ENCODE results near the gene TRPM7.
"Not testable (repeated sequence)": the region's sequence is repeated elsewhere in the genome, so short reads cannot be mapped to it uniquely, and the experiment has no call there.

The TRPM7 gene

GRCh38 chr15:50710585-50710984, 24.0 kb upstream of the TRPM7 start:
- CTCF ChIA-PET, result interaction anchor here (0.7 kb wide), 1 partner anchor 652 kb away, joined by 4 read pairs; no protein-coding TSS in a partner anchor
- TF ChIP-seq CTCF (conservative IDR thresholded peaks at IDR 0.05; ENCODE audit: low read depth), result no peak
- no peak for DNase-seq (ENCODE audit: low spot score)
- POLR2A ChIA-PET (ENCODE audit: low non-redundant PET), result no interaction called here
- H3K27ac ChIP-seq, result no peak overlapping the region

GRCh38 chr15:50707878-50708427, 21.4 kb upstream of the TRPM7 start:
- POLR2A ChIA-PET (ENCODE audit: low non-redundant PET), result no interaction called here
- no peak for DNase-seq (ENCODE audit: low spot score)
- no peak overlapping the region for H3K27ac ChIP-seq
- TF ChIP-seq CTCF (conservative IDR thresholded peaks at IDR 0.05; ENCODE audit: low read depth), result no peak
- CTCF ChIA-PET, result no interaction called here

DNA sequence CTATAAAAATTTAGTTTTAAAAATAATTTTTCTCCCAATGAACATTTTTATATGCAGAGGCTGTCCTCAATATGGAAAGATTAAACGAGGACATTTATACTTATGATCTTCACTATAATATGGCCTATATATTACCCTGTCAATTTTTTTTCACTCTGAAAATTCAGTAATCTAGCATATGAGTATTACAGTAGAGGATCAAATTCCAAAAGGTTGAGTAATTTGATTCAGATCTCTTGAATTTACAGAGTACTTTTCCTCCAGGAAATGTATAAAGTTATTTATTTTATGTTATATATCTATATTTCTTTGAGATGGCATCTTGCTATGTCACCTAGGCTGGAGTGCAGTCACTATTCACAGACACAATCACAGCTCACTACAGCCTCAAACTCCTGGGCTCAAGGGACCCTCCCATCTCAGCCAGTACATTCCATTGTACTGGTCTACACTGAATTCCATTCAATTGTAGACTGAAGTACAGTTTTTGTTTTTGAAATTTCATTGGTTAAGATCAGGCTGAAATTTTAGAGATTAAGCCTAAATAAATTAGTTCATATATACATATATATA, 16.3 kb upstream of the TRPM7 start:
- ChIA-PET CTCF (interaction anchor here (0.6 kb wide), 1 partner anchor 13 kb away, joined by 3 read pairs; no protein-coding TSS in a partner anchor), POLR2A (ENCODE audit: low non-redundant PET) (no interaction called here)
- TF ChIP-seq CTCF (conservative IDR thresholded peaks at IDR 0.05; ENCODE audit: low read depth), result no peak
- no peak overlapping the region for H3K27ac ChIP-seq
- DNase-seq (ENCODE audit: low spot score), result no peak

DNA sequence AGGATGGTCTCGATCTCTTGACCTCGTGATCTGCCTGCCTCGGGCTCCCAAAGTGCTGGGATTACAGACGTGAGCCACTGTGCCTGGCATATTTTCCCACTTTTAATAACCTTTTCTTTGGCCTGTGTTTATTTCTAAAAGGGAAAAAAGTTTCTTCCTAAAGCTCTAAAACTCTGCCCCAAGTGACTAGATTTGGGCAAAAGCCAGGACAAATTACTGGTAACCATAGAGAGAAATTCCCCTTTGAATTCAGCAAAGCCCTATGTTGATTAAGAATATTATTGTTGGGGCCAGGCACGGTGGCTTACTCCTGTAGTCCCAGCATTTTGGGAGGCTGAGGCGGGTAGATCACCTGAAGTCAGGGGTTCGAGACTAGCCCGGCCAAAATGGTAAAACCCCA, 11.5 kb upstream of the TRPM7 start:
- H3K27ac ChIP-seq, result no peak overlapping the region
- TF ChIP-seq CTCF (conservative IDR thresholded peaks at IDR 0.05; ENCODE audit: low read depth), result no peak
- CTCF ChIA-PET, result interaction anchor here (0.9 to 1.0 kb wide), 2 partner anchors 68 to 181 kb away, joined by 3 read pairs; no protein-coding TSS in a partner anchor
- POLR2A ChIA-PET (ENCODE audit: low non-redundant PET), result no interaction called here
- no peak for DNase-seq (ENCODE audit: low spot score)

DNA sequence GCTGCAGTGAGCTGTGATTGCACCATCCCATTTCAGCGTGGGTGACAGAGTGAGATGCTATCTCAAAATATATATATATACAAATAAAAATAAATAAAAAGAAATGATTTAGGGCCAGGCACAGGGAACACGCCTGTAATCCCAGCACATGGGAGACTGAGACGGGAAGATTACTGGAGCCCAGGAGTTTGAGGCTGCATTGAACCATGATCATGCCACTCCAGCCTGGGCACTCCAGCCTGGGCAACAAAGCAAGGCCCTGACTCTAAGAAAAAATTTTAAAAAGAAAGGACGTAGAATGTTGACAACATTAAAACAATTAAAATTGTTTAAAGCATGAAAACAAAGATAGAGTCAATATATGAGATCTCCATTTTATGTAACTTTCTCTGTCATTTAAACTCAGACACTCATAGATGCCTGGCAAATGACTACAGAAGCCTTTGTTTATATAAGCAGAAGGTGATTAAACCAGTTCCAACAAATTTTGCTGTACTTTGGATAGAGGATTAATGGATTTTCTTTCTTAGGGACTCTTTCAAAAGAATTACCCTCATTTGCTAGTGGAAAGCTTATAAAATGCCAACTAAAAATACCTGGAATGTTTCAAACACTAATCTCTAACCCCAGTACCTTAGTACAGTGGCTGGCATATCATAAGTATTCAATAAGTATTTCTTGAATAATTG, 10.7 kb upstream of the TRPM7 start:
- CTCF ChIA-PET, result interaction anchor here (0.6 to 0.7 kb wide), 2 partner anchors 22 to 103 kb away, joined by 3 read pairs; no protein-coding TSS in a partner anchor
- POLR2A ChIA-PET (ENCODE audit: low non-redundant PET), result no interaction called here
- no peak for DNase-seq (ENCODE audit: low spot score)
- no peak overlapping the region for H3K27ac ChIP-seq
- TF ChIP-seq CTCF (conservative IDR thresholded peaks at IDR 0.05; ENCODE audit: low read depth), result no peak

DNA sequence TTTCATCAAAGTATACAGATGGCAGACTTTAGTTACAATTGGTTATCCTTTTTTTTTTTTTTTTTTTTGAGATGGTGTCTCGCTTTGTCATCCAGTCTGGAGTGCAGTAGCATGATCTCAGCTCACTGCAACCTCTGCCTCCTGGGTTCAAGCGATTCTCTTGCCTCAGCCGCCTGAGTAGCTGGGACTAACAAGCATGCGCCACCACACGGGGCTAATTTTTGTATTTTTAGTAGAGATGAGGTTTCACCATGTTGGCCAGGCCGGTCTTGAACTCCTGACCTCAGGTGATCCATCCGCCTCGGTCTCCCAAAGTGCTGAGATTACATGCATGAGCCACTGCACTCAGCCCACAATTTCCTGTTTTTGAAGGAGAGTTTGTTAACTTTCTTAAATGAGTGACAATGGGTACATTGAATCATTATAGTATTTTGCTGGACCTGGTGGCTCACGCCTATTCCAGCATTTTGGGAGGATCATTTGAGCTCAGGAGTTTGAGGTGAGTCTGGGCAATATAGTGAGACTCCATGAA, 8.1 kb upstream of the TRPM7 start:
- CTCF ChIA-PET, result interaction anchor here (0.6 kb wide), 1 partner anchor 64 kb away, joined by 3 read pairs; no protein-coding TSS in a partner anchor
- H3K27ac ChIP-seq; POLR2A ChIA-PET (ENCODE audit: low non-redundant PET); DNase-seq (ENCODE audit: low spot score): not testable (repeated sequence)

Measured in RWPE1 (cell line).